Choroid plexus epithelial cell (primary cell): ENCODE results near the gene IGF2.

Experiments used
- DNase-seq: peaks from one replicate; pipeline ENCODE4 v3.0.0-alpha.2; 2010; ENCODE audit warnings: low read depth
- H3K4me3 ChIP-seq: 2 replicates; pipeline ENCODE4 v1.5.1; 2011; ENCODE audit warnings: low read depth, mild to moderate bottlenecking, control low read depth, low read length, moderate library complexity
- TF ChIP-seq, protein P1 (sequence below): conservative IDR thresholded peaks from 2 replicates; pipeline ENCODE4 v1.5.1; 2011; ENCODE audit warnings: low read depth, mild to moderate bottlenecking, control low read depth, inconsistent platforms, low read length, moderate library complexity

Gene IGF2

DNA sequence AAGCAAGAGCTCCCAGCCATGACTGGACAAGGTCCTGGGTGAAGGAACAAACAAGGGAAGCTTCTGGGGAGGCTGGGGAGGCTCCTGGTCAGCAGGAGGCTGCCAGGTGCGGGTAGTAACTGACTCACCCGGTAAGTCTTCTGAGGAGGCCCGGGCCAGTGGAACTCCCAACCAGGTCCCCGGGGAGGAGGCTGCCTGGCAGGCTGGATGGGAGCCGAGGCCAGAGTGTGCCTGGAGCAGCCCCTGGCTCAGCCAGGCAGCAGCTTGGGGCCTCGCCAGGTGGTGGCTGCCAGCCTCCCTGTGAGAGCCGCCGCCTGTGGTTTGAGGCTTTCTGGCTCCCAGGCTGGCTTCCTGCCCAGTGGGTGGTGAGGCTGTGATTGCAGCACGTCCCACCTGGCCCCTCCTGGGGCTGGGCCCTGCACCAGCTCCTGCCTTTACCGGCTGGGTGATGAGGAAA, 46.2 kb downstream of the IGF2 start:
- no peak overlapping the region for H3K4me3 ChIP-seq
- peak; percentile 59 for DNase-seq
- TF ChIP-seq, protein P1, sequence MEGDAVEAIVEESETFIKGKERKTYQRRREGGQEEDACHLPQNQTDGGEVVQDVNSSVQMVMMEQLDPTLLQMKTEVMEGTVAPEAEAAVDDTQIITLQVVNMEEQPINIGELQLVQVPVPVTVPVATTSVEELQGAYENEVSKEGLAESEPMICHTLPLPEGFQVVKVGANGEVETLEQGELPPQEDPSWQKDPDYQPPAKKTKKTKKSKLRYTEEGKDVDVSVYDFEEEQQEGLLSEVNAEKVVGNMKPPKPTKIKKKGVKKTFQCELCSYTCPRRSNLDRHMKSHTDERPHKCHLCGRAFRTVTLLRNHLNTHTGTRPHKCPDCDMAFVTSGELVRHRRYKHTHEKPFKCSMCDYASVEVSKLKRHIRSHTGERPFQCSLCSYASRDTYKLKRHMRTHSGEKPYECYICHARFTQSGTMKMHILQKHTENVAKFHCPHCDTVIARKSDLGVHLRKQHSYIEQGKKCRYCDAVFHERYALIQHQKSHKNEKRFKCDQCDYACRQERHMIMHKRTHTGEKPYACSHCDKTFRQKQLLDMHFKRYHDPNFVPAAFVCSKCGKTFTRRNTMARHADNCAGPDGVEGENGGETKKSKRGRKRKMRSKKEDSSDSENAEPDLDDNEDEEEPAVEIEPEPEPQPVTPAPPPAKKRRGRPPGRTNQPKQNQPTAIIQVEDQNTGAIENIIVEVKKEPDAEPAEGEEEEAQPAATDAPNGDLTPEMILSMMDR, result no peak

DNA sequence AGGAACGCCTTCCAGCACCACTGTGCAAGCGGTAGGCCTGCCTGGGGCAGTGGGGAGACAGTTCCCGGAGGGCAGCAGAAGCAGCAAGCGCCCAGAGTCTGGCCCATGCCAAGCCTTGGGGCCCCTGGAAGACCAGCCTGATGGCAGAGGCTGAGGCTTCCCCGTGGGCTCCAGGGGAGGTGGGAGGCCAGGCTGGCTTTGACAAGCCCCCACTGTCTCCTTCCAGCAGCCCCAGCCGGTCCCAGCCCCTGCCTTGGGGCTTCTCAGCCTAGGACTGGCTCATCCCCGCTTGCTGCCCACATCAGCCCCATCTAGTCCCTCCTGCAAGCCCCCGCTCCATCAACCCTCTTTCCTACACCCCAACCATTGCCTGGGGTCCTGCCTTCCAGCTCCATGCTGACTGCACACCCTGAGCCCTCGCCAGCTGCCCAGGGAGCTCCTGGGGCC, 46.7 kb downstream of the IGF2 start:
- H3K4me3 ChIP-seq, result no peak overlapping the region
- TF ChIP-seq, protein P1, result no peak
- DNase-seq, result no peak

DNA sequence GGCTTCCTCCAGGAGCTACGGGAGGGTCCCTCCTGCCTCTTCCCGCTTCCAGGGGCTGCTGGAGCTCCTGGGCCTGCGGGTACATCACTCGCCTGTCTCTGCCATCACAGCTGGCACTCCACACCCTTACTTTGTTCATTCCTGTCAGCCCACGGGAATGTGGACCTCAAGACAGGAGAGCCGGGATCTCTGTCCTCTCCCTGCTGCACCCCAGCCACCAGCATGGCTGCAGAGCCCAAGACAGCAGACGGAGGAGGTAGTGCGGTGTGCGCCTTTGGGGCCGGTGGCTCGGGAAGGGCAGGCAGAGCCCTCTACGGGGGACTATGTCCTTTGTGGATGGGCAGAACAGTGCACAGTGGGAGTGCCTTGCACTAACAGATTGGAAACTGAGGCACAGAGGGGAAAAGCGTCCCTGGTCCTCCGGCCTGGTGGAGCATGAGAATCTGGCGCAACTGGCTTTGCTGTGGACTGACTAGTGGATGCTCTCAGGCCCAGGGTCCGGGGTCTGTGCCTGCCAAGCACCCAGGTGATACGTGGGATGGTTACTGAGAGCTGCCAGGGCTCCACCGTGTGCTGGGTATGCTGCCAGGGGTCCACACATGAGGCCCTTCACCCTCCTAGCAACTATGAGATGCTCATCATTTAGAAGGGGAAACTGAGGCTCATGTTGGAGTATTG, 47.3 kb downstream of the IGF2 start:
- no peak for DNase-seq
- no peak overlapping the region for H3K4me3 ChIP-seq
- TF ChIP-seq, protein P1, result no peak

DNA sequence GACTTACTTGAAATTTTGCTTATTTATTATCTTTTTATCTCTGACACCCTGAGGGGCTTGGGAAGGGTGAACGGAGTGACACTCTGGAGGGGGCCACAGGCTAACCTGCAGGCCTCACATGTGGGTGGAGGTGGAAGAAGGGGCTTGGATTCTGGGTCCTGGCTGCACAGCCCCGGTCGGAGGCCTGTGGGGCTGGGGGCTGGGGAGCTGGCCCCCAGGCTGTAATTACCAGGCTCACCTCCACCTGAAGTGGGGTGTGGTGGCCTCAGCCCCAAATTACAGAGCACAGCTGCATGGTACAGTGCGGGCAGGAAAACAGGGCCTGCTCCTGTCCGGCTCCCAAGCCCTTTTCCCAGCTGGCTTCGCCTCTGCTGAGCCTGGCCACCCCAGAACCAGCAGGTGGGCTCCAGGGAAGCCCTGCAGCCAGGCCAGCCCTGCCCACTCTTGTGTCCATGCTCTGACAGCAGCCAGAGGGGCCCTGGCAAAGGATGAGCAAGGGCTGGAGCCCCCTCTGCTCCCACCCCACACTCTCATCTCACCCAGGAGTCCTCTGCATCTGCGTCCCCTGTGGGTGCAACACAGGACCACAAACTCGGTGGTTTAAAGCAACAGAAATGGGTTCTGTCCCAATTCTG, 48.0 kb downstream of the IGF2 start:
- TF ChIP-seq, protein P1, result no peak

DNA sequence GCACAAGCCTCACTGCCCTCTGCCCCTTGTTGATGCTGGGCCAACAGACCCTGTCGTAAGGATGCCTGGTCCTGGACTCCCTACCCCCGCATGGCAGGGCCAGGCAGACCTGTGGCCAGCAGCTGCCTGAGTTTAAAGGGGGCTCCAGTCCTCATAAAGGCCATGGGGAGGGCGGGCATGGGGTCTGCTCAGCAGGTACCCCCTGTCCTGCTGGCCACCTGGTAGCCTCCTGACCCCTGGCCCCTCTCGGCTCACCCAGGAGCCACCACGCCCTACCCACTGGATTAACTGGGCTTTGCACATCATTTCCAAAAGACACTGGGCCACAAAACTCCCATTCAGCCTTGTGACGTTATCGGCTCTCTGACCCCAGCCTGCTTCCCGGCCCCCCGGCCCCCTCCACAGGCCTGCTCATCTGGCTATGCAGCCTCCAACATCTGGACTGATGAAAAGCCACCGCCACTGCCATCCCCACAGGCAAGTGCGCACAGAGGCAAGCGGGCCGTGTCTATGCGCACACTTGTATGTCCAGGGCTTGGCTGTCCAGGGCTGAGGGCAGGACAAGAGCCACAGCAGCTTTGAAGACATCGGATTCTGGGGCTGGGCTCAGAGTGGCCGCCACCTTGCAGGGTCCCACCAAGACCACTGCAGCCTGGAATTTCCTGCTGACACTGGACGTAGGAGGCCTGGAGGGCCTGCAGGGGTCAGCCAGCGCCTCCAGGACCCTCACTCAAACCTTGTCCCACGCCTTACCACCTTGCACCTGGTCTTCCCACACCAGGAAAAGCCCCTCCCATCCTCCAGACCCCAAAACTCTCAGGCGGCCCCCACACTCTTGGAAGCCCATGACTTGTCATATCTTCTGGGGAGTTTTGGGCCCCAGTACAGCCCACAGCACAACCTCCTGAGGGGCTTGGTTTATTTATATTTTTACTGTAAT, 48.7 kb downstream of the IGF2 start:
- DNase-seq, result no peak
- TF ChIP-seq, protein P1, result no peak
- no peak overlapping the region for H3K4me3 ChIP-seq

More for the DNA sequence above, 48.0 kb downstream of the IGF2 start:
- no peak for DNase-seq
- no peak overlapping the region for H3K4me3 ChIP-seq

DNA sequence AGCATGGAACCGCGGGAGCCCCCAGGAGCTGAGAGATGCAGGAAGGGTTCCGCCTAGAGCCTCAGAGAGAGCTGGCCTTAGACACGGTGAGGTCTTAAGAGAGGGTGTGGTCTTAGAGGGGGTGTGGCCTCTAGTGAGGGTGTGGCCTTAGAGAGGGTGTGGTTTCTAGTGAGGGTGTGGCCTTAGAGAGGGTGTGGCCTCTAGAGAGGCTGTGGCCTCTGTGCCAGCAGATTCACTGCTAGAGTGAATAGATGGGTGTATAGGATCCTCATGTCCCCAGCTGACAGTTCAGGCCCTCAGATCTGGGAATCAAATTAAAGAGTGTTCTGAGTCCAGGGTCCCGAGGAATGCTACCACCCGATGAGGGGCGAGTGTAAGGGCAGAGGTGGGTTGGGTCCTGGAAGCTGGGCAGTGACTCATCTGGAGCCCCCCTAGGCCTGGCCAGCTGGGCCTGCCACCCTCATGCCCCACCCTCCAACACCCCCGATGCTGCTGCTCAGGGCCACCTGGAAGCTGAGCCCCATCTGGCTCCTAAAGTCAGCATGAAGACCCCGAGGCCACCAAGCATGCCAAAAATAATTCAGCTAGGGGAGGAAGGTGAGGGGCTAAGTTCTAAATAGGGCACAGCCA, 49.5 kb downstream of the IGF2 start:
- H3K4me3 ChIP-seq, result no peak overlapping the region
- DNase-seq, result peak; percentile 58
- TF ChIP-seq, protein P1, result no peak
